ENCODE results near the gene CCDC40.
"Not testable (repeated sequence)": the region's sequence is repeated elsewhere in the genome, so short reads cannot be mapped to it uniquely, and the experiment has no call there.

Gene CCDC40

GRCh38 chr17:80021600-80021999, 14.8 kb upstream of the CCDC40 start:
- DNase-seq (ENCODE audit: low spot score): no peak

GRCh38 chr17:80023481-80024205, 12.8 kb upstream of the CCDC40 start:
- DNase-seq (ENCODE audit: low spot score): peak; percentile 85

GRCh38 chr17:80024206-80024972, 12.1 kb upstream of the CCDC40 start:
- DNase-seq (ENCODE audit: low spot score): peak; percentile 14

GRCh38 chr17:80025140-80025539, 11.3 kb upstream of the CCDC40 start:
- peak; percentile 95 for DNase-seq (ENCODE audit: low spot score)

GRCh38 chr17:80025796-80026195, 10.6 kb upstream of the CCDC40 start:
- DNase-seq (ENCODE audit: low spot score): no peak

- DNase-seq (ENCODE audit: low spot score): peak; percentile 45
These were observed 9.9 kb upstream of the CCDC40 start for GRCh38 chr17:80026359-80027042.

GRCh38 chr17:80027043-80027435, 9.4 kb upstream of the CCDC40 start:
- no peak for DNase-seq (ENCODE audit: low spot score)

GRCh38 chr17:80028030-80028429, 8.4 kb upstream of the CCDC40 start:
- no peak for DNase-seq (ENCODE audit: low spot score)

GRCh38 chr17:80029258-80029974, 7.0 kb upstream of the CCDC40 start:
- peak; percentile 58 for DNase-seq (ENCODE audit: low spot score)

GRCh38 chr17:80030730-80031410, 5.6 kb upstream of the CCDC40 start:
- peak; percentile 83 for DNase-seq (ENCODE audit: low spot score)

- peak; percentile 34 for DNase-seq (ENCODE audit: low spot score)
These were observed 4.6 kb upstream of the CCDC40 start for GRCh38 chr17:80031691-80032430.

- DNase-seq (ENCODE audit: low spot score): peak; percentile 13
These were observed 3.7 kb upstream of the CCDC40 start for GRCh38 chr17:80032614-80033171.

GRCh38 chr17:80033840-80034239, 2.6 kb upstream of the CCDC40 start:
- DNase-seq (ENCODE audit: low spot score): peak; percentile 19

GRCh38 chr17:80034791-80035686, 1.4 kb upstream of the CCDC40 start:
- DNase-seq (ENCODE audit: low spot score): peak; percentile 34

GRCh38 chr17:80035687-80035936, 830 bp upstream of the CCDC40 start, which contains the start of gene TBC1D16:
TSS of gene TBC1D16 (minus strand) at chr17:80035872. CDS start at chr17:80013547, 22,325 bp downstream.
- no peak for DNase-seq (ENCODE audit: low spot score)

GRCh38 chr17:80036715-80037477, 454 bp downstream of the CCDC40 start:
- peak; percentile 85 for DNase-seq (ENCODE audit: low spot score)

GRCh38 chr17:80043963-80044362, 7.5 kb downstream of the CCDC40 start:
- DNase-seq (ENCODE audit: low spot score): peak; percentile 5

- no peak for DNase-seq (ENCODE audit: low spot score)
These were observed 9.3 kb downstream of the CCDC40 start for GRCh38 chr17:80045703-80046102.

GRCh38 chr17:80046709-80047108, 10.3 kb downstream of the CCDC40 start:
- not testable (repeated sequence) for DNase-seq (ENCODE audit: low spot score)

All from D341Med (cell line).